GM19467 (cell line): Measurements from ENCODE around the gene RANBP1.

ENCODE experiments used
- ATAC-seq: cut with Tn5 transposase; IDR thresholded peaks from one replicate; pipeline ENCODE4 v1.9.1; 2021; ENCODE audit warnings: mild to moderate bottlenecking, moderate library complexity; ENCODE audit not compliant: unreplicated experiment

RANBP1 gene

DNA sequence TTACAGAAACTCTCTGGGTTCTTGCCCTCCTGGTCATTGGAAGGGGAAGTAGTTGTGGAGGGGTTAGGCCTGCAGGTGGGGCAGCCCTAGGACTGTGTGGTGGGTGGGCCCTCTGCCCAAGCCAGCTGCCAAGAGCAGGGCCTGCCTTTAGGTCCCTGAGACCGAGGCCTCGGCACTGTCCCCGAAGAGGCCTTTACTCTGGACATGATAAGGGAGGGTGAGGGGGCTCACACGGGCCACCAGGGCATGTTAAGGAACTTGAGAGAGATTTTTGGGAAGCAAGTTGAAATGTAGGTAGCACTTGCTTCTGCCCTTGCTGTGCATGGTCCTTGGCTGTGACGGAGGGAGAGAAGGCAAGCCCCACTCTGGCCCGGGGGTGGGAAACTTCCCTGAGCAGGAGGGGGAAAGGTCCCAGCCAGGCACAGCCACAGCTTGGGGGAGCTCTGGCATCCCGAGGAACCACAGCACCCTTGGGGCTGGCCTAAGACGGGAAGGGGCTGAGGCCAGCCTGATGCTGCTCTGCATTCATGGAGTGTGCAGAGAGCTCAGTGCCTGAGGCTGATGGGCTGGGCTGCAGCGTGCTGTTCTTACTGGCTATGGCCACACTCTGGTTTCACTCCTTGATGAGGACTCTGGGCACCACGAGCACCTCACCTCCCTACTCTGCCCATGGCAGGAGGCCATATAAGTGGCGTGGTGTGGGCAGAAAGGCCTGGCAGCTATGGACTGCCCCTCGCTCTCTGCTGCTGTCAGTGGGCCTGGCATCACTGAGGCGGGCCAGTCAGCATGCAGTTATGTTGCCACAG, 7.8 kb upstream of the RANBP1 start:
- no peak for ATAC-seq

- ATAC-seq, result no peak
Observed at GRCh38 chr22:20108757-20109230, 7.1 kb upstream of the RANBP1 start.

- ATAC-seq, result no peak
Observed at GRCh38 chr22:20109411-20110358, 6.2 kb upstream of the RANBP1 start.

DNA sequence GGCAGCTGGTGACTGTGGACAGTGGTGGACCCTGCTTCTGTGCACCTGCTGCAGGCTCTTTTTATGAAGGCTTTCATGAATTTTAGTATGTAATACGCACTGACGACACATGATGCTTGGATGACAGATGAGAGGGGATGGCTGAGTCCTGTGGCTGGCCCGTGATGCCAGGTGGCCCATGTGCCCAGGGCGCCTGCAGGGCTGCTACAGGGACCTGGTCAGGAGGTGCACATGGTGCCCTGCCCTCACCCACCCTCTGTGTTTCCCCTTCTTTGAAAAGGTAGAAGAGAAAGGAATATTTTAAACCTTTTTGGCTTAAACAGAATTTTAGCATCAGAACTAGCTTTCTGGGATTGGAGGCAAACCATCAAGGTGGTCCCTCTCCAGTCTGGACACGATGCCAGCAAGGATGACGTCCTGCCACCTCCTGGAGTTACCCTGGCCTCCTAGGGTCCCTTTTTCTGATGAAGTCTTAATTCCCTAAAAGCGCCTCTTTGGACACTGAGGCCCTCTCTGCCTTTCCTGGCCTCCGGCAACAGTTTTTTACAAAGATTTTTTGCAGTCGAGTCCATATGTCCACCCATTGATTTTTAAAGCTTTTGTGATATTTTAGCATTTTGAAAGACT, 5.4 kb upstream of the RANBP1 start:
- no peak for ATAC-seq

DNA sequence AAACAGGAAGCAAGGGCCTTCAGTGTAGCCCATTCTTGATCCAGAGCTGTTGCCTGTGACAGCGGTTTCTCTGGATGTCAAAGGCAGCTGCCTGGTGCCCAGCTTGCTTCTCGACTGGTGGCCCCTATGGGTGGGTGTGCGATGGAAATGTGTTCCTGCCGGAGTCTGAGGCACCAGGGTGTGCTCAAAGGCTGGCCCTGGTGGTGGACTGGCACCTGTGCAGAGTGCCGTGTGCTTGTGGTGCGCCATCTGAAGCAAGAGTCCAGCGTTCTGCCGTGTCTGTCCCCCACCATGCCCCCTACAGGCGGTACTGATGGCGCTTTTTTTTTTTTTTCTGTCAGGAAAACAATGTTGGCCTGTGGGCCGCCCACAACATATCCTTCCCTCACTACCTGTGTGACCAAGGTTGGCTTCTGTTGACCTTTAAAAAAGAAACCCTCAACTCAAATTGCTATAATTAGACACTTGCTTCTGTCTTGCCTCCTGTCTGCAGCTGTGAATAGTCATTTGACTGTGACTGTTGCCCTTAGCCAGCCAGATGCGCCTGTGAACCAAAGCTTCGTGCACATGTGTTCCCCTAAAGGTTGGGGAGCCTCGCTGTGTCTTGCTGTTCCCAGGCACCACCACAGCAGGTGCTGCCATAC, 4.7 kb upstream of the RANBP1 start:
- no peak for ATAC-seq

DNA sequence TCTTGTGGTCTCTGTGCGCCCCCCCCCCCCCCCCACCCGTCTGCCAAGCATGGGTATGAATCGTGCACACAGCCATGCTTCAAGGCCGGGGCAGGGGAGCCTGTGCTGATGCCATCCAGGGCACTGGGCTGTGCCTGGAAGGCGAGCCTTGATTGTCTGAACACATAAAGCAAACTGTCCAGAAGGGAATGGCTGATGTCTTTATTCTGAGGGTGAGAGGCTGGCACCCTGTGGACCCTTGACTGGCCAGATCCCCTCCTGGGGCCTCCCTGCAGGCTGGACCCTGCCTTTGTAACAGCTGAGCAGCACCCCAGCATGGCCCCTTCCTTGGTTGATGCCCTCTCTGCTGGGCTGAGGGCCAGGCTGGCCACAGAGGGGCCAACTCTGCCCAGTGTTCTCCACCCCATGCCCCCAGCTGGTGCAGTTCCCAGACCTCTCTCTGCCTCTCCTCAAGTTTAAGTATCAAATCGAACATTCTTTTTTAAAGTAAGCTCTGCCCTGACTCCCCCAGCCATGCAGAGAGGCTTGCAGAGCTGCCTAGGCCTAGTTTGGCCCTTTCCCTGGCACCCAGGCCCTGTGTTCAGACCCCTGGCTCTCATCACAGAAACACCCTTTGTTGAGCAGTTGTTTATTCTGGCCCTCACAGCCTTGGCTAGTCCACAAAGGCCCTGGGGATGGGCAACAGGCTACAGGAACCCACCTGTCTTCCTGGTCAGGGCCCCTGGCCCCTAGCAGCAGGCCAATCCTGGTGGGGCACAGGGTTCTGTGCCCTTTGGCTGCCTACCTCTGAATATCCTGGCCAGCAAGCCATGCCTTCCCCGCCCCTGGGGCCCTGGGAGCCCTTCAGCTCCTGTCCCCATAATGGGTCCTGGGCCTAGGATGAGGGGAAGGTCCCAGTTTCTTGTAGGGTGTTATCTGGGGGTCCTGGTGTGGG, 3.9 kb upstream of the RANBP1 start:
- ATAC-seq, result no peak

GRCh38 chr22:20112623-20113511, 3.0 kb upstream of the RANBP1 start:
- no peak for ATAC-seq

GRCh38 chr22:20113551-20114310, 2.2 kb upstream of the RANBP1 start:
- no peak for ATAC-seq

- no peak for ATAC-seq
Observed at GRCh38 chr22:20114506-20115475, 1.1 kb upstream of the RANBP1 start.

DNA sequence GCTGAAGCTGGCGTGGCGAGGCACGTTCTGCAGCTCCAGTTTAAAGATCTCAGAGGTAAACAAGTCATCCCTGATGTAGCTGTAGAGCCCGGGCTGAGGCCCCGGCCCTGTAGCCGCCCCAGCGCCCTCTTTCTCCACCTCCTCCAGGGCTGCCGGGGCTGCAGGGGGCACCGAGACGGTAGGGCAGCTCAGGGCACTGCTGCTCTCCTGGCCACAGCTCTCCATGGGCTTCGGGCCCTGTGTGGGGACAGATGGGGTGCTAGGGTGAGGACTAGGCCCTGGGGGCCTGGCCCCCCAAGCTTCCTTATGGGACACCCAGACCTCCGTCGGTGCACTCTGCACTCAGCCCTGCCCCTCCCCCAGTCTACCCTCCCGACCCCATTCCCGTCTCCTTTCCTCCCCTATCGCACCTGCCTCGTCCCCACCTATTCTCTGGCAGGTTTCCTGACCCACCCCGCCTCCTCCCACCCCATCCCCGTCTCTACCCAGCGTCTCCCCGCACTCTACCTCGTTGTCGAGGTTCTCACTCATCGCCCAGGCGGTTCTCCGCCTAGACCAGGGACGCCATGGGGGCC, 559 bp downstream of the RANBP1 start:
- no peak for ATAC-seq

DNA sequence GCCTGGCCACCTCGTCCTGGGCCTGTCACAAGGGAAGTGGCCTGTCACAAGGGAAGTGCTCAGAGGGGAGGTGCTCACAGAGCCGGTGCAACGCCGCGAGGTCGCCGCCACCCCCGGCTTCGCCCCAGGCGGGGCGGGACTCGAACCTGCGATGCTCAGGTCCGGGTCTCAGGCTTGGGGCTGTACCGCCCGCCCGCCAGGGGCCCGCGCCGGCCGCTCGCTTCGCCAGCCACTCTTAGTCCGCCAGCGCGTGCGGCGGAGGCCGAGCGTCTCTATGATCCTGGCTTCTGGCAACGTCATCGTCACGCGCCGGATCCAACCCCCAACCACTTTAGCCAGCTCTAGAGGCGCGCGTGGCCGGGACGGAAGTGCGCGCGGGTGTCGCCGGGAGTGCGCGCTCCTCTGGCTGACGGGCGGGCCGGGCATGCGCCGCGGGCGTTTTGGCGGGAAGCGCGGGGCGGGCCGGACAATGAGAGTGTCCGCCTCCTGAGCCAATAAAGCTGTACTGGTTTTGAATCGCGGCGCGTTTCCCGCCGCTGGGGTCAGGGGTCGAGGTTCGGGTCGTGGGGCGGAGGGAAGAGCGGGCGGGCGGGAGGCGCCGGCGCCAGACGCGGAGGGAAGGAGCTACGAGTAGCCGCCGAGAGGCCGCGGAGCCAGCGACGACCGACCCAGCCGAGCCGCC, 1.2 kb downstream of the RANBP1 start, which contains the start of gene TRMT2A:
Gene TRMT2A (minus strand): TSS at position 276 of the 682 bp plus-strand sequence. CDS start 320 bp downstream, outside the sequence.
- peak; percentile 71 for ATAC-seq

- peak; percentile 9 for ATAC-seq
Observed at GRCh38 chr22:20117633-20118299, 1.9 kb downstream of the RANBP1 start.

DNA sequence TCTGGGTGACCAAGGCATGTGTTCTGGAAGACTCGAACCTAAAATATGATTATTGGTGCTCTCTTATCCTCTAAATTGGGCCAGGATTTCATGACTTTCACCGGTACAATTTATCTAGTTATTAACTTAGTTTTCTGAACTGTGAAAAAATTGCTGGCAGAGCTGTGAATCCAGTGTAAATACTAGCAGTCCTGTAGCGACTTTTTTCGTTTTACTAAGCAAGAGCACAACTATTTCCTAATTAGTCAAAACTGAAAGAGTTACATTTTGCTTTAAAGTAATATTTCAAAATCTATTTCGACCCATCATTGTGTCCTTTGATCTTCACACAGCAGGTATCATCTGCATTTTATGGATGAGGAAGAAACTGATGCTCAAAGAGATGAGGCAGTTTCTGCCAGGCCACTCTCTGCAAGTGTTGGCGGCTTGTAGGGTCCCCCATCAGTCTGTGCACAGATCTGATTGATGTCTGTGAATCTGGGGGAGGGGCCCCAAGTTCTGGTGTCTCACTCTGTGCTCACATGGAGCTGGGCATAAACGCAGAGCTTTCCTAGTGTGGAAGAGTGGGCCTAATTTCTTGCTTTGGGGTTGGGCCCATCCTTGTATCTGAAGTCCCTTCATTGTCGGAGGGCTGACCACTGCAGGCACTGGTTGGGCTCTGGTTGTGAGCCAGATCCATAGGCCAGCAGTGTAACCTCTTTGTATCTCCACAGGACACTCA, 2.6 kb downstream of the RANBP1 start:
- ATAC-seq, result no peak

DNA sequence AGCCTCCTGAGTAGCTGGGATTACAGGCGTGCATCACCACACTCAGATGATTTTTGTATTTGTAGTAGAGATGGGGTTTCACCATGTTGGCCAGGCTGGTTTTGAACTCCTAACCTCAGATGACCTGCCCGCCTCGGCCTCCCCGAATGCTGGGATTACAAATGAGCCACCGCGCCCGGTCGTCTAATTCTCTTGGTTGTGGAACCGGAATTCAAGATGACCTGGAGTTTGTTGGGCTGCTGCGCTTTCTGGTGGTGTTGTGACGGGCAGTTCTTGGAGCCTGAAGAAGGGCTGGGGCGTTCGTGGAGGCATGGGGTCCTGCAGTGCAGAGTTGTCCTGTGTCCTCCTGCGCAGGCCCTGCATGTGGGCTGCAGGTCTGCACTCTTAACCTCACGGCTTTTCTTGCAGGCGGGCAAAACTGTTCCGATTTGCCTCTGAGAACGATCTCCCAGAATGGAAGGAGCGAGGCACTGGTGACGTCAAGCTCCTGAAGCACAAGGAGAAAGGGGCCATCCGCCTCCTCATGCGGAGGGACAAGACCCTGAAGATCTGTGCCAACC, 6.0 kb downstream of the RANBP1 start:
- ATAC-seq, result no peak
